Measurements from ENCODE around the gene BIN1. TPM values are rescaled to one million over a fixed set of nuclear protein-coding genes. Genes with fewer than 3 reads are reported as not detected.
A peak's percentile ranks its signal among the peaks of the same experiment; 100 is the strongest.

BIN1 gene
- total RNA-seq, 1 donor from 2014 or later = 99.0 TPM

- H3K4me3 ChIP-seq (ENCODE audit: low read depth, low read length) = no peak overlapping the region
- peak; percentile 43 for TF ChIP-seq CTCF (conservative IDR thresholded peaks at IDR 0.05; ENCODE audit: low read depth, low read length)
- DNase-seq (ENCODE audit: low read depth) = no peak
Measured at GRCh38 chr2:127027715-127028114, 79.2 kb downstream of the BIN1 start.

DNA sequence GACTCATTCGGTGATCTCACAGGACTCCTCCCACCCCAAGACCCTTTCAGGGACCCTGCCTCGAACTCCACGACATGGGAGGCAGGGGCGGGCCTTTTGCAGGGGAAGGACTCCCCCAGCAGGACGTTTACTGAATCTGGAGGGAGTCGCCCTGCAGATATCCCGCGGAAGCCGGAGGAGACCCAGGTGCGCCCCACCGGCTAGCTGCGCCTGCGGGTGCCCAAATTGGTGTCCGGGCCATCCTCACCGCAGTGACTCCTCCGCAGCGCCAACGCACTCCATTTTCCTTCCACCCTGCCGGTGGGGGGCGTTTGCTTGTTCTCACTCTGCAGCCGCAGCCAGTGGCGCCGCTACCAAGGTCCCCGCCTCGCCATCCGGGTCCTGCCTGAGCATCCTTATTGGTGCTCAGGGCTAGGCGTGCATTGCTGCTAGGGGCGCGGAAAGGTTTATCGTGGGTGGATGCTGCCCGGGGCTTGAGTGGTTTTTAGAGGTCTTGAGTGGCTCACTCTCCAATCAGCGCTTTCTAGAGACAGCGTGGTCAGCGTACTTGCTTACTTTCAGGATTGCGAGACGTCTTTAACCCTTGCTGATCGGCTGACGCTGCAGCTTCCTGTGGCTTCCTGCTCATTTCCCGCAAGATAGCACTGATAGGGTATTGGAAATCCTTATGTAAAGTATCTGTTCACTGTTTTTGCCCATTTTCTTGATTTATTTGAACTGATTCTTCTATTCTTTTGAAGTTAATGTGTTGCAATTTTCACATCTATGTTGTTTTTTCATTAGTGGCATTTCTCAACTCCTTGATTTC, 81.4 kb downstream of the BIN1 start:
- peak; percentile 48 for TF ChIP-seq CTCF (conservative IDR thresholded peaks at IDR 0.05; ENCODE audit: low read depth, low read length)
- H3K4me3 ChIP-seq (ENCODE audit: low read depth, low read length) = peak overlapping the region; percentile 63

DNA sequence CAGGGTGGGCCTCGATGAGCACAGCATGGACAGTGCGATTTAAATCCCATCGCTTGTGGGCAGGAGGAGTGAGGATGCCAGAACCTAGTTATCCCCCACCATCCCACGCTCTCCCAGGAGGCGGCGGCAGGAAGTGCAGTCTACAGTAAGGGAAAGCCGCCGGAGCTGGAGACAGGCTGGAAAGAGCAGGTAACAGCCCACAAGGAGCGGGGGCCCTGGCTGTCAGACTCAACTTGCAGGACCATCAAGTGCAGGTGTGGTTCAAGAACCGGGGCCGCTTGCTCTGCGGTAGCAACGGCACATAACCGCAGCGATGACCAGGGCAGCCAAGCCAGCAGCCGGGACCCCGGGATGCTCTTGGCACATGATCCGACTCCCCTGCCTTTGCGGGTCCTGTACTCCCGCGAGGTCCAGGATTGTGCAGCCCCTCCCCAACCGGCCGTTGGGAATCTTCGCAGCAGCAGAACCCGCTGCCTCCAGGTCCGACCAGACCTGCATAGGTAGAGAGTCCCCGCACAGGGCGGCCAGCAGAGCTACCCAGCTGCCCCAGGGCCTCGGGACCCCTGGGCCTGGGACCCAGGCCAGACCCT, 82.1 kb downstream of the BIN1 start:
- no peak for DNase-seq (ENCODE audit: low read depth)
- peak overlapping the region; percentile 63 for H3K4me3 ChIP-seq (ENCODE audit: low read depth, low read length)
- TF ChIP-seq CTCF (conservative IDR thresholded peaks at IDR 0.05; ENCODE audit: low read depth, low read length) = peak; percentile 45

More for the DNA sequence above, 81.4 kb downstream of the BIN1 start:
- no peak for DNase-seq (ENCODE audit: low read depth)

- DNase-seq (ENCODE audit: low read depth) = no peak
- no peak for TF ChIP-seq CTCF (conservative IDR thresholded peaks at IDR 0.05; ENCODE audit: low read depth, low read length)
- no peak overlapping the region for H3K4me3 ChIP-seq (ENCODE audit: low read depth, low read length)
Measured at GRCh38 chr2:127023504-127023903, 83.5 kb downstream of the BIN1 start.

- no peak for TF ChIP-seq CTCF (conservative IDR thresholded peaks at IDR 0.05; ENCODE audit: low read depth, low read length)
- DNase-seq (ENCODE audit: low read depth) = no peak
Measured at GRCh38 chr2:127022817-127023216, 84.1 kb downstream of the BIN1 start.

DNA sequence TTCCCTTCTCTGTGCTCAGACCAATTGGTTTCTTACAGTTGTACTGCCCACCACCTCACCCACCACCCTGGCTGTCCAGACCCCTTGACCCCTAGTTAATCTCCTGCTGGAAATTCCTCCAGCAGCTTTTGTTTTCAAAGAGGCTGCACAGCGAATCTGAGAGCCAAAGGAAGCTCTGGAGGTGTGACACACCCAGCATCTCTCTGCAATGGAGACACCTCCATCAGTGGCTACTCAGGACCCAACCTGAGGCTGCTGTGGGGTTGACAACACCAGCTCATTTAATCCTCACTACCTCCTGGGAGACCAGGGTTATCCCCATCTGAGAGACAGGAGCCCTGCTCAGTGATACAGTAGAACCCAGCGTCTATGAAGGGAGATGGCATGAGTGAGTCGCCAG, 86.4 kb downstream of the BIN1 start:
- no peak overlapping the region for H3K4me3 ChIP-seq (ENCODE audit: low read depth, low read length)
- DNase-seq (ENCODE audit: low read depth) = no peak
- TF ChIP-seq CTCF (conservative IDR thresholded peaks at IDR 0.05; ENCODE audit: low read depth, low read length) = no peak

More at GRCh38 chr2:127022817-127023216, 84.1 kb downstream of the BIN1 start:
- no peak overlapping the region for H3K4me3 ChIP-seq (ENCODE audit: low read depth, low read length)
